ENCODE measurements around the gene RERE.
A peak's percentile ranks its signal among the peaks of the same experiment; 100 is the strongest.
"Not testable (repeated sequence)": the region's sequence is repeated elsewhere in the genome, so short reads cannot be mapped to it uniquely, and the experiment has no call there.

RERE gene

DNA sequence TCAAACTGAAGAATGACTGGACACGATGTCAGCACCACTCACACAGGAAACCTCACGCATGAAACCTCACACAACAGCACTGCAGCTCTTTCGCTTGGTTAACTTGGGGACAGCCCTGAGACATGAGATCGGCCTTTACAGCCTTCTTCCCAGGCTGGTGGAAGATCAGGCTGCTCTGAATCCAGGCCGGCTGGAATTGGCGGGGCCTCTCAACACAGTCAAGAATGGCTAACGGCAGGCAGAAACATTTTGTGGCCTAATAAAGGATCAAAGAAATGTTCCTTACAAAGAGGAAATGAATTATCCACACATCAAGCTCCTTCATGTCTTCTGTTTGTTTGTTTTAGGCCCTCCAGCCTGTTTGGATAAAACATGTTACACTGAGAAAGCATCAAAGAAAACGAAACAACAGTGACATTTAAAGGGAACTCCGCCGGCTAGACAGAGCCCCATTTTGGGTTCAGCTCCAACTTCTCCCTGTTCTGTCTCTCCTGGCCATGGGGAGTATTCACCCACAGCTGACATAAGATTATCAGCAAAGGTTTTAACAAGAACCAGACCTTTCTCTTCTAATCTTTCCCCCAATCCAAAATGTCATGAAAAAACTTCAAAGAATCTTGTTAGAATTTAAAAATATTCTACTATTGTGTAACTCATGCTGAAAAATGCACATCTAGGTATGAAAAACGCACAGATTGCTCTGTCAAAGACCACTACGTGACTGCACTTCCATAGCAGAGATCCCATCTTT, 368.4 kb downstream of the RERE start:
- no peak for DNase-seq (ENCODE audit: low read depth)
- TF ChIP-seq, protein P1, sequence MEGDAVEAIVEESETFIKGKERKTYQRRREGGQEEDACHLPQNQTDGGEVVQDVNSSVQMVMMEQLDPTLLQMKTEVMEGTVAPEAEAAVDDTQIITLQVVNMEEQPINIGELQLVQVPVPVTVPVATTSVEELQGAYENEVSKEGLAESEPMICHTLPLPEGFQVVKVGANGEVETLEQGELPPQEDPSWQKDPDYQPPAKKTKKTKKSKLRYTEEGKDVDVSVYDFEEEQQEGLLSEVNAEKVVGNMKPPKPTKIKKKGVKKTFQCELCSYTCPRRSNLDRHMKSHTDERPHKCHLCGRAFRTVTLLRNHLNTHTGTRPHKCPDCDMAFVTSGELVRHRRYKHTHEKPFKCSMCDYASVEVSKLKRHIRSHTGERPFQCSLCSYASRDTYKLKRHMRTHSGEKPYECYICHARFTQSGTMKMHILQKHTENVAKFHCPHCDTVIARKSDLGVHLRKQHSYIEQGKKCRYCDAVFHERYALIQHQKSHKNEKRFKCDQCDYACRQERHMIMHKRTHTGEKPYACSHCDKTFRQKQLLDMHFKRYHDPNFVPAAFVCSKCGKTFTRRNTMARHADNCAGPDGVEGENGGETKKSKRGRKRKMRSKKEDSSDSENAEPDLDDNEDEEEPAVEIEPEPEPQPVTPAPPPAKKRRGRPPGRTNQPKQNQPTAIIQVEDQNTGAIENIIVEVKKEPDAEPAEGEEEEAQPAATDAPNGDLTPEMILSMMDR (IDR thresholded peaks at IDR 0.05; ENCODE audit: control insufficient read depth, extremely low read depth, insufficient read depth) = no peak
- peak overlapping the region; percentile 2; the same call in 1 of the 2 replicates for H3K4me3 ChIP-seq (ENCODE audit: low read depth, low read length)

DNA sequence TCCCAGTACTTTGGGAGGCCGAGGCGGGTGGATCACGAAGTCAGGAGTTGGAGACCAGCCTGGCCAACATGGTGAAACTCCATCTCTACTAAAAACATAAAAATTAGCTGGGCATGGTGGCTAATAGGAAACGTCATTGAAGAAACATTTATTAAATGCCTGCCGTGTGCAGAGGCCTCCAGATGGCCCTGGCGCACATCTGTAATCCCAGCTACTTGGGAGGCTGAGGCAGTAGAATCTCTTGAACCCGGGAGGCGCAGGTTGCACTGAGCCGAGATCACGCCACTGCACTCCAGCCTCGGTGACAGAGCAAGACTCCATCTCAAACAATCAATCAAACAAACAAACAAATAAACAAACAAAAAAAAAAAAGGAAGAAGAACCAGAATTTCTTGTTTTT, 368.9 kb downstream of the RERE start:
- DNase-seq (ENCODE audit: low read depth) = not testable (repeated sequence)
- peak overlapping the region; percentile 2; the same call in 1 of the 2 replicates for H3K4me3 ChIP-seq (ENCODE audit: low read depth, low read length)

DNA sequence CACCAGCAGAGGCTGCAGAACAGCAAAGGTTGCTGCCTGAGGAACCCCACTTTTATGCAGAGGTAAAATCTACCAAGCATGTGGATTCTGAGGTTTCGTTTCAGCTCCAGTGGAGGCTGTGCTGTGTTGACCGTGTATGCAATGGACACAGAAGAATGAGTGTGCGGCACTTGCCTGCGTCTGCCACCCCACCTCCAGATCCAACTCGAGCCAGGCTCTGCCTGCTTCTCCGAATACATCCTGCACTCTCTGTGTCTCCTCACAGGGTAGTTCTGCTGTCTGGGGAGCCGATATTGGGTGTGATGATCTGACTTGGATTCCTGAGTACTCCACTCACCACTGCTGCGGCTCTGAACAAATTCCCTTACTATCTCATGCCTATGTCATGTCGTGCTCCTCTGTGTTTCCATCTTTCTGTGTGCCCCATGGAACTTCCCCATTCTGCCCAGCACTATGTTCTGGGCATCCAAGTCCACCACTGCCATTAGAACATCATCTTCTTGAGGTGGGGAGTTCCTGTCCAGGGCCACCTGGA, 369.8 kb downstream of the RERE start:
- TF ChIP-seq, protein P1 (IDR thresholded peaks at IDR 0.05; ENCODE audit: control insufficient read depth, extremely low read depth, insufficient read depth) = no peak
- no peak overlapping the region for H3K4me3 ChIP-seq (ENCODE audit: low read depth, low read length)
- DNase-seq (ENCODE audit: low read depth) = no peak

DNA sequence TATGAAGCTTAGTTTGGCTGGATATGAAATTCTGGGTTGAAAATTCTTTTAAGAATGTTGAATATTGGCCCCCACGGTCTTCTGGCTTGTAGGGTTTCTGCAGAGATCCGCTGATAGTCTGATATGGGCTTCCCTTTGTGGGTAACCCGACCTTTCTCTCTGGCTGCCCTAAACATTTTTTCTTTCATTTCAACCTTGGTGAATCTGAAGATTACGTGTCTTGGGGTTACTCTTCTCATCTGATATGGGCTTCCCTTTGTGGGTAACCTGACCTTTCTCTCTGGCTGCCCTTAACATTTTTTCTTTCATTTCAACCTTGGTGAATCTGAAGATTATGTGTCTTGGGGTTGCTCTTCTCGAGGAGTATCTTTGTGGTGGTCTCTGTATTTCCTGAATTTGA, 371.3 kb downstream of the RERE start:
- not testable (repeated sequence) for H3K4me3 ChIP-seq (ENCODE audit: low read depth, low read length); DNase-seq (ENCODE audit: low read depth)

DNA sequence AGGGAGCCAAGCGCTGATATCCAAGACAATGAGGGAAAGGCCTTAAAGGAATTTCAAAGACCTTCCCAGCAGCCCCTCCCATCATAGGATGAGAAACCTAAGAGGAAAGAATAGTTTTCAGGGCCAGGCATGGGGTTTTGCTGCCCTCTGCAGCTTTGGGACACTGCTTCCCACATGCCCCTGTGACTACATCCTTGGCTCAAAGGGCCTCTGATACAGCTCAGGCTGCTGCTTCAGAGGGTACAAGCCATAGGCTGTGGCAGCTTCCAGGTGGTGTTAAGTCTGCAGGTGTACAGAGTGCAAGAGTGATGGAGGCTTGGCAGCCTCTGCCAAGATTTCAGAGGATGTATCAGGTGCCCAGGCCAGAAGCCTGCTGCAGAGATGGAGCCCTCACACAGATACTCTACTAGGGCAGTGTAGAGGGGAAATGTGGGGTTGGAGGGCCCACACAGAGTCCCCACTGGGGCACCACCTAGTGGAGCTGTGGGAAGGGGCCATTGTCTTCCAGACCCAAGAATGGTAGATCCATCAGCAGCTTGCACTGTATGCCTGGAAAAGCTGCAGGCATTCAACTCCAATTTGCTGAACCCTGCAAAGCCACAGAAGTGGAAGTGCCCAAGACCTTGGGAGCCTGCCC, 373.8 kb downstream of the RERE start:
- no peak overlapping the region for H3K4me3 ChIP-seq (ENCODE audit: low read depth, low read length)
- TF ChIP-seq, protein P1 (IDR thresholded peaks at IDR 0.05; ENCODE audit: control insufficient read depth, extremely low read depth, insufficient read depth) = 0 out of 2 replicates have a peak, but pooled peaks have one; percentile 1
- DNase-seq (ENCODE audit: low read depth) = no peak

DNA sequence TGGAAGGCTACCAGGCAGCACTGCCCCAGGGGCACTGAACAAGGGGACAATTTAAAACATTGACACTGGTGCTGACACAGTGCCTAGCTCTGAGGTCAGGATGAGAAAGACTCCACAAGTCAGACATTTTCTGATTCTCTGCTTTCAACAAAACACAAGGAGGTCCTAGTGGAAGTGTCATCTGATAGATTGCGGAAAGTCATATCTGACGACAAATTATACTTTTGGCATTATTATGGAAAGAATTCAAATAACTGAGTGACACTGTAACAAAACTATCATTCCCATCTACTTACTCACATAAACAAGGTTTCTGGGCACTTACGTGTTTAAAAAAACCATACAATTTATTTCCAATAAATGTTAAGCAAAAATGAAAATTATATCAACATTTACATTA, 376.0 kb downstream of the RERE start:
- TF ChIP-seq, protein P1 (IDR thresholded peaks at IDR 0.05; ENCODE audit: control insufficient read depth, extremely low read depth, insufficient read depth) = no peak
- DNase-seq (ENCODE audit: low read depth) = no peak
- H3K4me3 ChIP-seq (ENCODE audit: low read depth, low read length) = no peak overlapping the region

DNA sequence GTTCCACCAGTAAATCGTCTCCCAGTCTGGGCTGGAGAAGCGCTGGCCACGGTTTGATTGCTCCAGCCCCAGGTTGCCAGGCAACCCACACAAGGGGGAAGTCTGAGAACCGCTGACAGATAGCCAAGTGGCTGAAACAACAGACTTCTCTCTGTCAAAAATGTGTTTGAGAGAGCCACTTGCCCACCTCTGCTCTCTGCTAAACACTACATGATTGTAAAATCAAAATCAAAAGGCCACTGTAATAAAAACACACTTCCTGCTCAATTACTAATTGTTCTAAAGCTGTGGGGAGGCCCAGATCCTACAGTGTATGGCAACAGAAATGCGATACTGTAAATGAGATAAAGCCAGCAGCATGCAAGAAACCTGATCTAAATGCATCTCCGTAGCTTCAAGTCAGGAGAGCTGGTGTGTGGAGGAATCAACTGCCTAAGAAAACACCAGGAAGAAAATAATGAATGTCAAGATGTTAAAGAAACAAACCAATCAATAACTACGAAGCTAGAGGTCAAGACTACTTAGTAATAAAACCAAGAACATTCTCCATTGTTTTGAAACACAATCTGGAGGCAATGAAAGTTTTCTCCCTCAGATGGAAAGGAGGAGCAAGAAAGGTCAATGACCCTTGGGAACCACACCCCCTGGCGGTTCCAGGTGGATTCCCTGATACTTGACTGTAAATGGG, 378.3 kb downstream of the RERE start:
- DNase-seq (ENCODE audit: low read depth) = peak; percentile 67
- TF ChIP-seq, protein P1 (IDR thresholded peaks at IDR 0.05; ENCODE audit: control insufficient read depth, extremely low read depth, insufficient read depth) = no peak
- no peak overlapping the region for H3K4me3 ChIP-seq (ENCODE audit: low read depth, low read length)
